GM23338 (cell line): Measurements from ENCODE around the gene MAP1LC3B. TPM values are rescaled to one million over a fixed set of nuclear protein-coding genes. Genes with fewer than 3 reads are reported as not detected.

Experiments used
- ATAC-seq: fragments of 200-7000 bp; cut with Tn5 transposase; 3 replicates; pipeline ENCODE4 v1.9.1; 2020
- DNase-seq: peaks from one replicate; pipeline ENCODE4 v3.0.0-alpha.2; 2015; ENCODE audit warnings: low spot score
- H2AFZ ChIP-seq: fragments of 200-600 bp; sonication (generic); 2 replicates; pipeline ENCODE4 v1.8.0; 2016; ENCODE audit warnings: antibody characterized with exemption, mild to moderate bottlenecking, moderate library complexity
- H3F3A ChIP-seq: fragments of 200-600 bp; sonication (generic); replicated peaks from 2 replicates; pipeline ENCODE4 v1.8.0; 2017; ENCODE audit warnings: antibody characterized with exemption, mixed run types, low read depth
- H3K27ac ChIP-seq: fragments of 200-600 bp; sonication (generic); 2 replicates; pipeline ENCODE4 v1.6.1; 2016; ENCODE audit warnings: low read depth
- H3K27me3 ChIP-seq: fragments of 200-600 bp; sonication (generic); 2 replicates; pipeline ENCODE4 v1.8.0; 2016; ENCODE audit warnings: mild to moderate bottlenecking, mixed run types, moderate library complexity; ENCODE audit not compliant: insufficient read depth
- H3K36me3 ChIP-seq: fragments of 200-600 bp; sonication (generic); 2 replicates; pipeline ENCODE4 v1.8.0; 2016; ENCODE audit warnings: mild to moderate bottlenecking; ENCODE audit not compliant: insufficient read depth
- H3K4me1 ChIP-seq: fragments of 200-600 bp; sonication (generic); 2 replicates; pipeline ENCODE4 v1.8.0; 2016; ENCODE audit warnings: mild to moderate bottlenecking, moderate library complexity; ENCODE audit not compliant: insufficient read depth
- H3K4me2 ChIP-seq: fragments of 200-600 bp; sonication (generic); 2 replicates; pipeline ENCODE4 v1.7.1; 2017; ENCODE audit warnings: mixed run types
- H3K4me3 ChIP-seq: fragments of 200-600 bp; sonication (generic); 2 replicates; pipeline ENCODE4 v1.6.1; 2016; ENCODE audit warnings: mixed run types
- H3K79me2 ChIP-seq: fragments of 200-600 bp; sonication (generic); replicated peaks from 2 replicates; pipeline ENCODE4 v1.8.0; 2017; ENCODE audit warnings: mild to moderate bottlenecking; ENCODE audit not compliant: insufficient read depth
- H3K9me2 ChIP-seq: fragments of 200-600 bp; sonication (generic); 2 replicates; pipeline ENCODE4 v1.8.0; 2017; ENCODE audit not compliant: insufficient read depth
- H4K20me1 ChIP-seq: fragments of 200-600 bp; sonication (generic); replicated peaks from 2 replicates; pipeline ENCODE4 v1.8.0; 2017; ENCODE audit warnings: mild to moderate bottlenecking; ENCODE audit not compliant: insufficient read depth
- H3K27ac Mint-ChIP-seq: 2 replicates; pipeline ENCODE4 v1.8.0; 2020; ENCODE audit warnings: inconsistent platforms, mild to moderate bottlenecking, moderate library complexity, mixed read lengths
- H3K27me3 Mint-ChIP-seq: 3 replicates; pipeline ENCODE4 v1.8.0; 2022; ENCODE audit warnings: low read depth, mild to moderate bottlenecking, moderate library complexity, mixed read lengths, inconsistent platforms; ENCODE audit not compliant: insufficient read depth, poor library complexity
- H3K36me3 Mint-ChIP-seq: 3 replicates; pipeline ENCODE4 v1.8.0; 2021; ENCODE audit warnings: low read depth, mild to moderate bottlenecking, inconsistent platforms, moderate library complexity, mixed read lengths
- H3K4me1 Mint-ChIP-seq: 3 replicates; pipeline ENCODE4 v1.8.0; 2020; ENCODE audit warnings: mild to moderate bottlenecking, inconsistent platforms, mixed read lengths
- H3K4me3 Mint-ChIP-seq: 3 replicates; pipeline ENCODE4 v1.8.0; 2021; ENCODE audit warnings: moderate library complexity, mild to moderate bottlenecking, inconsistent platforms, mixed read lengths
- H3K9me3 Mint-ChIP-seq: 3 replicates; pipeline ENCODE4 v1.8.0; 2020; ENCODE audit warnings: moderate library complexity, mild to moderate bottlenecking, inconsistent platforms, mixed read lengths
- CREB1 ChIP-seq: fragments of 250-450 bp; sonication (Bioruptor Pico); IDR thresholded peaks from 2 replicates; pipeline ENCODE4 v1.5.0; 2020; ENCODE audit warnings: low read depth, mild to moderate bottlenecking, moderate library complexity
- EZH2 ChIP-seq: fragments of 200-600 bp; sonication (generic); IDR thresholded peaks from one replicate; pipeline ENCODE4 v1.8.0; 2017; ENCODE audit warnings: antibody characterized with exemption, mild to moderate bottlenecking, low read depth; ENCODE audit not compliant: unreplicated experiment
- EZH2phosphoT487 ChIP-seq: fragments of 200-600 bp; sonication (generic); IDR thresholded peaks from one replicate; pipeline ENCODE4 v1.8.1; 2018; ENCODE audit warnings: antibody characterized with exemption; ENCODE audit not compliant: unreplicated experiment
- JUNB ChIP-seq: IDR thresholded peaks from one replicate; pipeline ENCODE4 v1.6.1; 2016; ENCODE audit warnings: antibody characterized with exemption; ENCODE audit not compliant: unreplicated experiment
- NANOG ChIP-seq: IDR thresholded peaks from 2 replicates; pipeline ENCODE4 v1.6.1; 2016; ENCODE audit warnings: antibody characterized with exemption, borderline replicate concordance
- POLR2AphosphoS5 ChIP-seq: IDR thresholded peaks from 2 replicates; pipeline ENCODE4 v1.6.1; 2016; ENCODE audit warnings: antibody characterized with exemption, low read depth
- REST ChIP-seq: IDR thresholded peaks from one replicate; pipeline ENCODE4 v1.6.1; 2018; ENCODE audit warnings: antibody characterized with exemption; ENCODE audit not compliant: unreplicated experiment
- STAT1 ChIP-seq: IDR thresholded peaks from one replicate; pipeline ENCODE4 v1.6.1; 2016; ENCODE audit warnings: antibody characterized with exemption; ENCODE audit not compliant: unreplicated experiment
- ZNF114 ChIP-seq: fragments of 250-450 bp; sonication (Bioruptor Pico); IDR thresholded peaks from 2 replicates; pipeline ENCODE4 v1.5.0; 2020; ENCODE audit warnings: mild to moderate bottlenecking, moderate library complexity
- ZNF331 ChIP-seq: fragments of 250-450 bp; sonication (Bioruptor Pico); IDR thresholded peaks from 2 replicates; pipeline ENCODE4 v1.5.0; 2020; ENCODE audit warnings: low read depth, mild to moderate bottlenecking, moderate library complexity
- ZNF462 ChIP-seq: fragments of 250-450 bp; sonication (Bioruptor Pico); IDR thresholded peaks from 2 replicates; pipeline ENCODE4 v1.5.0; 2020; ENCODE audit warnings: mild to moderate bottlenecking, moderate library complexity
- polyA plus RNA-seq: library from polyadenylated mRNA; unstranded; fragments of >200 nt; fragmentation: Nextera tagmentation; extraction: Ambion mirVana; gene quantifications from 2 replicates; pipeline ENCODE4 v1.2.1, GENCODE V29; 2016
- total RNA-seq: library from RNA; depleted of rRNA; stranded (reverse); fragments of >200 nt; shearing (Covaris generic); gene quantifications from 2 replicates; pipeline ENCODE4 v1.2.3, GENCODE V29; 2014
- TF ChIP-seq, protein P1 (sequence below): IDR thresholded peaks from 2 replicates; pipeline ENCODE4 v1.6.1; 2016; ENCODE audit warnings: antibody characterized with exemption
- TF ChIP-seq, protein P2 (sequence below), 2 experiments: fragments of 200-600 bp in 1 of 2; sonication (generic) in 1 of 2; conservative IDR thresholded peaks; 2 replicates each; pipeline versions ENCODE4 v1.5.1 to v1.6.1; 2016 to 2017; ENCODE audit warnings: antibody characterized with exemption in 2 of 2, low read depth in 2 of 2, mild to moderate bottlenecking in 2 of 2, moderate library complexity in 1 of 2

MAP1LC3B gene
- total and polyA plus RNA-seq, 2 experiments from 2014 or later: 35.9 to 80.2 TPM

- Histone ChIP-seq H3K4me2 (no peak overlapping the region), H3K27ac (no peak overlapping the region), H2AFZ (no peak overlapping the region), H4K20me1 (peaks cover 9% of the 10 kb centered on the region; the same call in 1 of the 2 replicates), H3K4me1 (no peaks in the 10 kb centered on the region), H3K9me2 (no peaks in the 10 kb centered on the region), H3K27me3 (no peaks in the 10 kb centered on the region), H3K4me3 (no peak overlapping the region), H3F3A (no peaks in the 10 kb centered on the region), H3K79me2 (peaks cover 8% of the 10 kb centered on the region; the same call in 1 of the 2 replicates), H3K36me3 (no peaks in the 10 kb centered on the region; the same call in 1 of the 2 replicates)
- Mint-ChIP-seq H3K4me3 (no peak overlapping the region), H3K27ac (no peak overlapping the region; the same call in 1 of the 2 replicates), H3K9me3 (no peaks in the 10 kb centered on the region), H3K27me3 (peaks cover 1% of the 10 kb centered on the region), H3K4me1 (no peaks in the 10 kb centered on the region; the same call in 2 of the 3 replicates), H3K36me3 (peaks cover 9% of the 10 kb centered on the region; the same call in 2 of the 3 replicates)
- ATAC-seq (no peak), DNase-seq (no peak)
- no peak for TF ChIP-seq EZH2phosphoT487
- TF ChIP-seq ZNF462 (CRISPR knock-in tag): no peak
- no peak for TF ChIP-seq JUNB
- TF ChIP-seq, protein P1, sequence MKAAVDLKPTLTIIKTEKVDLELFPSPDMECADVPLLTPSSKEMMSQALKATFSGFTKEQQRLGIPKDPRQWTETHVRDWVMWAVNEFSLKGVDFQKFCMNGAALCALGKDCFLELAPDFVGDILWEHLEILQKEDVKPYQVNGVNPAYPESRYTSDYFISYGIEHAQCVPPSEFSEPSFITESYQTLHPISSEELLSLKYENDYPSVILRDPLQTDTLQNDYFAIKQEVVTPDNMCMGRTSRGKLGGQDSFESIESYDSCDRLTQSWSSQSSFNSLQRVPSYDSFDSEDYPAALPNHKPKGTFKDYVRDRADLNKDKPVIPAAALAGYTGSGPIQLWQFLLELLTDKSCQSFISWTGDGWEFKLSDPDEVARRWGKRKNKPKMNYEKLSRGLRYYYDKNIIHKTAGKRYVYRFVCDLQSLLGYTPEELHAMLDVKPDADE: no peak
- no peak for TF ChIP-seq REST
- TF ChIP-seq POLR2AphosphoS5: no peak
- no peak for TF ChIP-seq EZH2
- no peak for TF ChIP-seq NANOG
- no peak for TF ChIP-seq STAT1
- TF ChIP-seq, protein P2, sequence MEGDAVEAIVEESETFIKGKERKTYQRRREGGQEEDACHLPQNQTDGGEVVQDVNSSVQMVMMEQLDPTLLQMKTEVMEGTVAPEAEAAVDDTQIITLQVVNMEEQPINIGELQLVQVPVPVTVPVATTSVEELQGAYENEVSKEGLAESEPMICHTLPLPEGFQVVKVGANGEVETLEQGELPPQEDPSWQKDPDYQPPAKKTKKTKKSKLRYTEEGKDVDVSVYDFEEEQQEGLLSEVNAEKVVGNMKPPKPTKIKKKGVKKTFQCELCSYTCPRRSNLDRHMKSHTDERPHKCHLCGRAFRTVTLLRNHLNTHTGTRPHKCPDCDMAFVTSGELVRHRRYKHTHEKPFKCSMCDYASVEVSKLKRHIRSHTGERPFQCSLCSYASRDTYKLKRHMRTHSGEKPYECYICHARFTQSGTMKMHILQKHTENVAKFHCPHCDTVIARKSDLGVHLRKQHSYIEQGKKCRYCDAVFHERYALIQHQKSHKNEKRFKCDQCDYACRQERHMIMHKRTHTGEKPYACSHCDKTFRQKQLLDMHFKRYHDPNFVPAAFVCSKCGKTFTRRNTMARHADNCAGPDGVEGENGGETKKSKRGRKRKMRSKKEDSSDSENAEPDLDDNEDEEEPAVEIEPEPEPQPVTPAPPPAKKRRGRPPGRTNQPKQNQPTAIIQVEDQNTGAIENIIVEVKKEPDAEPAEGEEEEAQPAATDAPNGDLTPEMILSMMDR (conservative IDR thresholded peaks at IDR 0.05; ENCODE audit: low read depth in 2 of 2): no peak
- TF ChIP-seq ZNF331 (CRISPR knock-in tag): no peak
- TF ChIP-seq CREB1 (CRISPR knock-in tag): no peak
- no peak for TF ChIP-seq ZNF114 (CRISPR knock-in tag)
These were observed 35.7 kb upstream of the MAP1LC3B start for GRCh38 chr16:87356491-87356853.
